CD4-positive, alpha-beta T cell (primary cell): ENCODE results near the gene GRM5. TPM values are rescaled to one million over a fixed set of nuclear protein-coding genes. Genes with fewer than 3 reads are reported as not detected.
A peak's percentile ranks its signal among the peaks of the same experiment; 100 is the strongest.

ENCODE experiments used
- ATAC-seq: fragments of 200-7000 bp; cut with Tn5 transposase; one replicate; pipeline ENCODE4 v1.10.0; 2022; ENCODE audit warnings: mild to moderate bottlenecking; ENCODE audit not compliant: poor library complexity
- CTCF ChIA-PET: fragments of 350-600 bp; sonication (Branson Sonifier 250); formaldehyde crosslinking; loops from one replicate; lab custom pipeline; 2021; ENCODE audit warnings: antibody characterized with exemption, inconsistent platforms; lab: Charles Lee
- POLR2A ChIA-PET: fragments of 350-600 bp; sonication (Branson Sonifier 250); formaldehyde crosslinking; loops from one replicate; lab custom pipeline; 2021; ENCODE audit warnings: antibody characterized with exemption, inconsistent platforms; lab: Charles Lee
- DNase-seq, 14 experiments: peaks; one replicate each; pipeline ENCODE4 v3.0.0-alpha.2; 2013 to 2020; ENCODE audit warnings: mixed read lengths in 2 of 14
- H3K27ac ChIP-seq, 2 donors: one replicate each; pipeline versions ENCODE4 v1.5.1 to v1.7.0; 2013; ENCODE audit warnings: low read length in 2 of 2, low read depth in 1 of 2, mild to moderate bottlenecking in 1 of 2
- H3K27me3 ChIP-seq, 2 experiments: 1 replicate in 1 of 2; 2 replicates in 1 of 2; pipeline versions ENCODE4 v1.6.1 to v1.7.0; 2013; ENCODE audit warnings: low read length in 2 of 2, control low read depth in 1 of 2, mild to moderate bottlenecking in 1 of 2, moderate library complexity in 1 of 2; ENCODE audit not compliant: insufficient read depth in 2 of 2, control insufficient read depth in 1 of 2
- H3K36me3 ChIP-seq: one replicate; pipeline ENCODE4 v1.6.1; 2013; ENCODE audit warnings: low read length, control low read depth; ENCODE audit not compliant: insufficient read depth
- H3K4me1 ChIP-seq: one replicate; pipeline ENCODE4 v1.6.1; 2013; ENCODE audit warnings: low read length, control low read depth; ENCODE audit not compliant: insufficient read depth
- H3K4me3 ChIP-seq: one replicate; pipeline ENCODE4 v1.5.1; 2013; ENCODE audit warnings: mild to moderate bottlenecking, low read length, moderate library complexity
- H3K9me3 ChIP-seq, 2 experiments: 1 replicate in 1 of 2; 2 replicates in 1 of 2; pipeline versions ENCODE4 v1.6.1 to v1.7.0; 2013; ENCODE audit warnings: low read length in 2 of 2, mild to moderate bottlenecking in 2 of 2, control low read depth in 1 of 2, moderate library complexity in 1 of 2; ENCODE audit not compliant: control insufficient read depth in 1 of 2, insufficient read depth in 1 of 2
- H3K27ac Mint-ChIP-seq: one replicate; pipeline ENCODE4 v1.8.0; 2020; ENCODE audit warnings: mixed read lengths
- H3K27me3 Mint-ChIP-seq: one replicate; pipeline ENCODE4 v1.8.0; 2021; ENCODE audit warnings: mixed read lengths
- H3K36me3 Mint-ChIP-seq: one replicate; pipeline ENCODE4 v1.8.0; 2021; ENCODE audit warnings: low read depth, mixed read lengths
- H3K4me1 Mint-ChIP-seq: one replicate; pipeline ENCODE4 v1.8.0; 2021; ENCODE audit warnings: low read depth, mixed read lengths
- H3K4me3 Mint-ChIP-seq: one replicate; pipeline ENCODE4 v1.8.0; 2020; ENCODE audit warnings: mild to moderate bottlenecking, mixed read lengths
- H3K9me3 Mint-ChIP-seq: one replicate; pipeline ENCODE4 v1.8.0; 2020; ENCODE audit warnings: mixed read lengths
- CTCF ChIP-seq: fragments of 200-600 bp; IDR thresholded peaks from one replicate; pipeline ENCODE4 v1.8.0; 2022; ENCODE audit warnings: antibody characterized with exemption, mild to moderate bottlenecking
- intact Hi-C, 2 experiments: fragments of 100-400 bp; cut with DNase I in 1 of 2; cut with micrococcal nuclease in 1 of 2; formaldehyde crosslinking; loops; one replicate each; pipeline versions ENCODE4 v1.15.1 to v1.9.0; 2023 to 2025; cut with DNase I, micrococcal nuclease
- total RNA-seq, 174 experiments: library from RNA in 2 of 174; stranded (reverse) in 2 of 174; gene quantifications; one replicate each; pipeline ENCODE4 v1.2.3 and lab custom pipeline; 2021 to 2026

Gene GRM5
- total RNA-seq, 2 experiments from 2014 or later: not detected

GRCh38 chr11:88553204-88553603, 512.6 kb downstream of the GRM5 start:
- Histone ChIP-seq H3K27ac (no peak overlapping the region), H3K9me3 (no peaks in the 10 kb centered on the region), H3K27me3 (no peaks in the 10 kb centered on the region), H3K4me3 (no peak overlapping the region), H3K36me3 (no peaks in the 10 kb centered on the region), H3K4me1 (no peaks in the 10 kb centered on the region)
- no peak for ATAC-seq
- intact Hi-C loops: no loop called here
- POLR2A ChIA-PET: no interaction called here
- Mint-ChIP-seq H3K4me1 (no peaks in the 10 kb centered on the region), H3K27me3 (no peaks in the 10 kb centered on the region), H3K27ac (no peak overlapping the region), H3K4me3 (no peak overlapping the region), H3K9me3 (no peaks in the 10 kb centered on the region), H3K36me3 (no peaks in the 10 kb centered on the region)
- no peak for DNase-seq
- no peak for TF ChIP-seq CTCF
- CTCF ChIA-PET: interaction anchor here (1.2 to 1.4 kb wide), 2 partner anchors 9 to 10 kb away, joined by 3 to 5 read pairs; no protein-coding TSS in a partner anchor

DNA sequence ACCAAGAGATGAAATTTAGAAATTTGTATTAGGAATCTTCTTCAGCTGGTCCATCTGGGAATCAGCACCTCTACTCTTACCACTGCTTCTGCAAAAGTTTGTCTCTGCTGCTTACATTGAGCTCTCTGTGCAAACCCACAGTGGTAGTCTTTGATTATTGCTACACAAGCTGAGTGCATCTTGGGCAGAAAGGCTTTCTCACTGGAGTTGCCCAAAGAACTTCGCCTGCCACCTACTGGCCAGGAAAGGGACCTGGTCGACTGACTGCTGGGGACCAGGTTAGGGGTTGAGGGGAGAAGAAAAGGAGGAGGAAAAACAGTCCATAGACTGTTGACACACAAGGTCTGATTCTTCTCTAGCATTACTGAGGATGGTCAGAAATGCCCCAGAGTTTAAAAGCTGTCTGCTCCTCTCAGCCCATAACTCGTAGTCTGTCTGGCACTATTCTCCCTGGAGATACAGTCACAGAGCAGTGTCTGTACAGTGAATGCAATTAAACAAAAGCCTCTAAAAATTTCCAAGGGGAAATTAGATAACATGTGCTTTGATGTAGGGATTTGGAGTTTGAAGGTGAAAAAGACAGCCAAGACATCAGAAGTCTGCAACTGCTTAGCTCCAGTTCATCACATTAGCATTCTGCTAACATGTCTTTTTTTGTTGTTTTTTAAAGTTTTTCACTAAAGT, 513.3 kb downstream of the GRM5 start:
- no peak overlapping the region for H3K27ac ChIP-seq
- Mint-ChIP-seq H3K9me3 (no peaks in the 10 kb centered on the region), H3K36me3 (no peaks in the 10 kb centered on the region), H3K27ac (no peak overlapping the region), H3K27me3 (no peaks in the 10 kb centered on the region), H3K4me3 (no peak overlapping the region), H3K4me1 (no peaks in the 10 kb centered on the region)
- DNase-seq (peak; percentile 2 to 68 (median 30)), ATAC-seq (peak; percentile 76)
- H3K36me3 ChIP-seq: no peaks in the 10 kb centered on the region
- no peak overlapping the region for H3K4me3 ChIP-seq
- intact Hi-C loops: no loop called here
- H3K27me3 ChIP-seq: no peaks in the 10 kb centered on the region
- CTCF ChIA-PET: interaction anchor here (0.8 to 1.7 kb wide), 5 partner anchors 9 to 535 kb away, joined by 3 to 5 read pairs (median 3); no protein-coding TSS in a partner anchor
- peak; percentile 71 for TF ChIP-seq CTCF
- H3K4me1 ChIP-seq: no peaks in the 10 kb centered on the region
- no peaks in the 10 kb centered on the region for H3K9me3 ChIP-seq
- POLR2A ChIA-PET: no interaction called here

GRCh38 chr11:88544656-88545280, 521.0 kb downstream of the GRM5 start:
- Mint-ChIP-seq H3K27ac (no peak overlapping the region), H3K9me3 (no peaks in the 10 kb centered on the region), H3K4me1 (peaks cover 5% of the 10 kb centered on the region), H3K36me3 (no peaks in the 10 kb centered on the region), H3K4me3 (no peak overlapping the region), H3K27me3 (no peaks in the 10 kb centered on the region)
- Histone ChIP-seq H3K4me3 (no peak overlapping the region), H3K9me3 (no peaks in the 10 kb centered on the region), H3K27me3 (no peaks in the 10 kb centered on the region), H3K27ac (no peak overlapping the region), H3K4me1 (peaks cover 5% of the 10 kb centered on the region), H3K36me3 (no peaks in the 10 kb centered on the region)
- DNase-seq (no peak), ATAC-seq (no peak)
- no peak for TF ChIP-seq CTCF
- intact Hi-C loops: loop anchor here (1.0 to 10.0 kb wide), 10 partner anchors 310 to 1192 kb away; no protein-coding TSS in a partner anchor
- CTCF ChIA-PET: interaction anchor here (1.0 to 3.0 kb wide), 3 partner anchors 8 to 528 kb away, joined by 3 to 17 read pairs (median 5); no protein-coding TSS in a partner anchor
- POLR2A ChIA-PET: no interaction called here
